M059J (cell line): ENCODE measurements around the gene PDE4B. TPM values are rescaled to one million over a fixed set of nuclear protein-coding genes. Genes with fewer than 3 reads are reported as not detected.

ENCODE experiments used
- DNase-seq: peaks from one replicate; pipeline ENCODE4 v3.0.0-alpha.2; 2012; ENCODE audit warnings: low read depth
- total RNA-seq: library from RNA; depleted of rRNA; stranded (reverse); fragments of >200 nt; shearing (Covaris generic); gene quantifications from 2 replicates; pipeline ENCODE4 v1.2.3, GENCODE V29; 2014; rRNA removed

Gene PDE4B
- total RNA-seq: 2.8 and 5.8 TPM in 2 replicates

DNA sequence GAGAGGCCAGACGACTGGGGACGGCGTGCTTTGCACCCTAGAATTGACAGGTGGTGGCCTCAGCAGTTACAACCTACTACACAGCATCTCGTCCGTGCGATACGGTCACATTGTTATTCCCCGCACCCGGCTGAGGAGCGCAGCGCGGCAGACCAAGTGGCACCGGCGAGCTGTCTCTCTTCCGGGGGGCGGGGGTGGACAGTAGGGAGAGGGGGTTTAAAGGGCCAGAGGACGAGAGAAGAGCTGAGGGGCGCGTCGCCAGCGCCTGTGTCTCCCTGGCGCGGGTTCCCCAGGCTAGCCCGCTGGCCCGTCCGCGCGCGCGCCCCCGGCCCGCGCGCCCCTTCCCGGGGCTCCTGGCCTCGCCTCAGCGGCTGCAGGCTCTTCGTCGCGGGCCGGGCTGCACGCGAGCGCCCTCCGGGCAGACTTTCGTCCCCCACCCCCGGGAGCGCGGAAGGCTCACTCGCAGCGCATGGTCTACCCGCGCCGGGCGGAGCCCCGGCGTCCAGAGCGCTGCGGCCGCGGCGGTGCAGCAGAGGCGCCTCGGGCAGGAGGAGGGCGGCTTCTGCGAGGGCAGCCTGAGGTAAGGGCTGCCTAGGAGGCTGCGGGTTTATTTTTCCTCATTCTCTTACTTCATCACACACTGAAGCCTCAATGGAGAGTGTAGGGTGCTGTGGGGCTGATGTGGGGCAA is at the start of gene PDE4B:
Gene PDE4B (plus strand): TSS at position 227 of the 690 bp plus-strand sequence.
- peak; percentile 56 for DNase-seq

DNA sequence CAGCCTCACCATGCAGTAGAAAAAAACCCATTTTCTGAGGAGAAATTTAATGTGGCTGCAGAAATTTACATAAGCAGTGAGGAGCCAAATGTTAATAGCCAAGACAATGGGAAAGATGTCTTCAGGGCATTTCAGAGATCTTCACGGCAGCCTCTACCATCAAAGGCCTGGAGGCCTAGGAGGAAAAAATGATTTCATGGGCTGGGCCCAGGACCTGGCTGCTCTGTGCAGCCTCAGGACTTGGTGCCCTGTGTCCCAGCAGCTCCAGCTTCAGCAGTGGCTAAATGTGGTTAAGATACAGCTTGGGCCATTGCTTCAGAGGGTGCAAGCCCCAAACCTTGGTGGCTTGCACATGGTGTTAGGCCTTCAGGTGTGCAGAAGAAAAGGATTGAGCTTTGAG is 48.0 kb upstream of the PDE4B start:
- DNase-seq: no peak

DNA sequence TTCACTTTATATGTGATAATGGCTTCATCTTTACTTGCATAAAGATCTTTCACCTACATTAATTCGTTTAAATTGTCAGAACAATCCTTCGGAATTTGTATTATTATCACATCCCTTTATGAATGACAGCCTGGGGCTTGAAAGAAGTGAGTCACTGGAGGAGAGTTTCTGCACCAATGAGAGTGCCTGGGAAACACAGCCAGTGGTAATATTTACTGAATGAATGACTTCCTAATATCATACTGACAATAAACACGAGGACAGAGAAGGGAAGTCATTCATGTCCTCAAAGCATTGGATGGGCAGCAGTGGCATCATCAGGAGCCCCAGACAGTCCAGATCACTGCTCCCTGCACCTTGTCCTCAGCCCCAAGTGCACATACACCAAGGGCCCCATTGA is 40.7 kb upstream of the PDE4B start:
- peak; percentile 28 for DNase-seq

DNA sequence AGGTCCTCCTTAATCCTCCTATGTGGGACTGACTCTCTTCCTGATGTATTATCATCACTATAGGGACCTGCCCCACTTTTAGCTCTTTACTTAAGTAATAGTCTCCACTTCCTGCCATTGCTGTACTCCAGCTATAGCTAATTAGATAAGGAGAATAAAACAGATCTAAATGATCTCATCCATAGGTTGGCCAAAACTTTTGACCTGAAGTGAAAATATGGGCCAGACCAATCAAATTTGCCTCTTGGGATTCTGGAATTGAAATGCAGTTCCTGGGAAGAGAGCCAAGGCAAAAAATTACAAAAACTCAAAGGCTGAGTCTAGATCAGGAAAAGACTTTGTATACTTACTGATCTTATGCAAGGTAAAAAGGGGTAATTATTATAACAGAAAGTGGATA is 36.1 kb upstream of the PDE4B start:
- DNase-seq: no peak

- DNase-seq: no peak
These were observed 35.2 kb upstream of the PDE4B start for GRCh38 chr1:65757531-65757930.

DNA sequence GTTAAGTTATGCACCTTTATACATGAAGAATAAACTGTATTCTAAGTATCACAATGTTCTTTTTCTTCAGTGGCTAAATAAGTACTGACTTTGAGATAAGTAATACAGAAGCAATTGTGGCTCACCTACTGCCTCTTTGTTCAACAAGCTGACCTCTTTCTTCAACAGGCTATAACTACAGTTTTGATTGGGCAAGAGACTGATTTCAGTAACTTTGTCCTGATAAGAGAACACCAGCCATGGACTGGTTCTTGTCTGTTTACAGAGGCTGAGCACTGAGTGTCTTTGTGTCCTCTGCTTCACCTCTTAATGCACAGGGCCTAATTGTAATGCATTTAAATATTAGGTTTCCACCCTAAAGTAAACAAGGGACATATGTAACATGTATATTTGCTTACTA is 34.6 kb upstream of the PDE4B start:
- DNase-seq: no peak

DNA sequence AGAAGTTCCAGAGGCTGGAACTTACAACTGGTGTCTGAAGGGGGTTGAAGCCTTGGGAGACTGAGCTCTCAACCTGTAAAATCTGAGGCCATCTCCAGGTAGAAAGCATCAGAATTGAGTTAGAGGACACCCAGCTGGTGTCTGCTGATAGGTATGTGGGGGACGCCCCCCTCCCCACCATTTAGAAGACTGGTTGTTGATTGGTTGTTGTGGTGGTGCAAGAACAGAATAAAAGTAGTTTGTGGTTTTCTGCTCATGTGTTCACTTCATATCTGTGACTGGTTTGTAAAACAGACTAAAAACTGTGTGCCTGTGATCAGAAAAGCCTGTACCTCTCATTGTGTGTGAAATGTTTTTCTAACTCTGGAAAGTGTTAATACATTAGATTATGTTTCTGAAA is 33.2 kb upstream of the PDE4B start:
- no peak for DNase-seq

DNA sequence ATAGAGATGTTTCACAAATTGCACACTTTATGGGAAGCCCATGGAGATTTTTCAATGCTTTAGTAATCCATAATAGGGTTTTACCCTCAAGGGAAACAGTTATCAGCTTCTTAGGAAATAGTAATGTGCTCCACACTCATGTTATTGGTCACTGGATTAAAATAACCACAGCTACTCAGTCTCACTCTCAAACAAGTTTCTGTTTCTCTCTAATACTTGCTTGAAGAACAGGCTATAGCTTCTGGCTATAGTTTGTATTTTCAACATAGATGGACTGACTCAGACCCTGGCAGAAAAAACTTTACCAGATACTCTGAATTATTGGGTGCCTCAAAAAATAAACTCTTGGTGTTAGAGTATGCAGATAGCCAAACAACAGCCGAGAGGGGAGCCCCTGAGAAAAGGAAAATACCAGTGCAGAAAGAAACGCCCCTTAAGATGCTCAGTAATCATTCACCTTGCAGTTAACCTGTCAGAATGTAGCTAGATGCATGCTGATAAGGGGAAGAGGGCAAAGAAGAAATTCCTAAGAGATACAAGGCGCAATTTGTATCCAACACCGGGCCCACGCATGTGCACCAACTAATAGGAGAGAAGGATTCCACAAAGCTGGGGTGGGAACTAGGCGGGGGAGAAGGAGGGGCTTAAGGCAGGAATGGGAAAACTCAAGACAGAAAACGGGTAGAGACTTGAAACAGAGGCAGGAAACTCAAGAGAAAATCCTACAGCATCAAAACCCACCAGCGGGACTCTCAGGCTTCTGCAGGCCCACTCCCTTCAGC is 30.4 kb upstream of the PDE4B start:
- DNase-seq: peak; percentile 83

- DNase-seq: peak; percentile 33
These were observed 28.6 kb upstream of the PDE4B start for GRCh38 chr1:65764052-65764451.

GRCh38 chr1:65765631-65766030 is 27.1 kb upstream of the PDE4B start:
- no peak for DNase-seq

GRCh38 chr1:65769636-65770035 is 23.1 kb upstream of the PDE4B start:
- no peak for DNase-seq

DNA sequence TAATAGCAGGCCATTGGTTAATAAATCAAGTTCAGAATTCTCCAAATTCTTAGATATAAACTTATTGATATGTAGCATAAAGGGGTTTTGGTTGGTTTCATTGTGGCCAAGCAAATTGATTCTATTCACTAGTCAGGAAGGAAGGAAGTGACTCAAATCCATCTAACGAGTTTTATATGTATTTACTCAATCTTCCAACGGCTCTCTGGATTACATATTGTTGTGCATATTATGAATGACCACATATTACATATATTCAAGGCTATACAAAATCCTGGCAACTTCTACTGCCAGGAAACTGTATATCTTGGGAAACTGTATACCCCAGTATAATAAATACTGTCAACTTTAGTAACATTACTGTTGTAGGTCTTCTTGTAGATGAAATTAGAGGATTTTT is 20.1 kb upstream of the PDE4B start:
- no peak for DNase-seq

DNA sequence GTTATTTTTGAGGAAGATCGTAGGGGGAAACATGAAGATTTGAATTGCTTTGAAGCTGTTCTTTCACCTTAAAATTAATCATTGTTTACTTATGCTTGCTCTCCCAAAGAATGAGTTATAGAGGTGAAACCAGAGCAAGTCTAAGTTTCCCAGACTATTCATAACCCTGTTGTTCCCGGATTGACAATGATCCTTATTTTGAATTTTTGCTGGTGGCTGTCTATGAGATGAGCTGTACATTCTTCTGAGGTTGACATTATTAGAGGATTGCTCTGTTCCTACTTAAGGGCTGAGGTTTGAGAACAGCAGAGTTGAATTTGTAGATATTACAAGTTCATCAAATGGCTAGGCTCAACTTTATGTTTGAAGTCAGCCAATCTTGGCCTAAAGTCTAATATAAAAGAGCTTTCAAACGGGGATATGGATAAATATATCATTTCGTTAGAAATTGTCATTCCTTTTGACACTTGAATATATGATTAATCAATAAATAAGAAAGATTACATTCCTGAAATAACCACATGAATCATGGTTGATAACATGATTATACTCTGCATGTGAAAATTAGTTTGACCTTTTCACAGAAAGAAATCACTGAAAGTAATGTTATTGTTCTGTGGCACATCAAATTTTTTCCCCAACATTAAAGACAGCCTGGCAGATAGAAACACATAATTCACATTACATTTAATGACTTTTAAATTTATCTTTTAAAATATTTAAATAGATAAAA is 19.1 kb upstream of the PDE4B start:
- peak; percentile 30 for DNase-seq

GRCh38 chr1:65788762-65789161 is 3.9 kb upstream of the PDE4B start:
- no peak for DNase-seq

DNA sequence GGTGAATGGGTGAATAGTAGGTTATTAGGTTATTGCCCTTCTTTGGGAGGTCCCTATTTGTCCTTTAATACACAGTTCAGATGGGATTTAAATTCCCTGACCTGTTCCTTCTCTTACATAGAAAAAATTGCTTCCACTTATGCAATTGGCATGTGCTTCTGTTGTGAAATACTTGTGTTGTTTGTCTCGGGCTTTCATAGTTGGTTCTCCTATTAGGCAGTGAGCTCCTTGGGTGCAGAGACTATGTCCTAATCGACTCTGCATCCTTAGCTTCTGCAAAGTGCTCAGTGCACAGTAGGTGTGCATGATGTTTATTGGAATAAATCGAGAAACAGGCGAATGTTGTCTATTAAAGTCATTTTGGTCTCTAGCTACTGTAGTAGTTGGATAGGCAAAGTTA is 1.3 kb upstream of the PDE4B start:
- DNase-seq: no peak

- DNase-seq: peak; percentile 43
These were observed 660 bp upstream of the PDE4B start for GRCh38 chr1:65791801-65792668.

DNA sequence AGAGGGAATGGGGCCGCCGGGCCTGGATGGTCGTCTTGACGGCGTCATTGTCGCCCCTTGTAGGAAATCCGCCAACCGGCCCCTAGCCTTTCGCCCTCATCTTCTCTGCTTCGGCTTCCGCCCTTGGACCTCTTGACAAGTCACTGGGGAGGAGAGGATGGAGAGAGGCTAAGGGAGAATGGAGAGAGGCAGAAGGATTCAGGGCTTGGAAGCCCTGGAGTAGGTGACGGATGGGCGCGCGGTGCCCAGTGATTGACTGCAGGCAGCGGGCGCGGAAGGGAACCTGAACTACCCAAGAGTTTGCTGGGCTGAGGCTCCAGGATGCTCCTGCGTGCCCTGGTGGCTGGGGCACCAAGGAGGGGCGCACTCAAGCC is 651 bp downstream of the PDE4B start:
- peak; percentile 34 for DNase-seq

DNA sequence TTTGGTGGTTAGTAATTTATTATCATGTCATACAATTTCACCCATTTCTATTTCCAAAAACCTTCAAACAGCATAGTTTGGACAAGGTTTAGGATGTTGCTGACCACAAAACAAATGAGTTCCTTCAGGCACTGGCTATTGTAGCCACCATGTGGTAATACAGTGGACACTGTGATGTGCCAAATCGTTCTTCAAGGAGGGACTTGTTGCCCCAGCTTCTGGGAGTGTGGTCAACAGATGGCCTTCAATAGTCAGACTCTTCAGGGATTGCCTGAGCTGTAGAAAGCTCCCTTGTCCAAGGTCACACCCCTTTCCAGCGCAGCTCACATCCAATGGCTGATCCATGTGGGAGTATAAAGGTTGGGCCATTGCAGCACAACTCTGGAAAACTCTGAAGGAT is 2.6 kb downstream of the PDE4B start:
- DNase-seq: no peak

DNA sequence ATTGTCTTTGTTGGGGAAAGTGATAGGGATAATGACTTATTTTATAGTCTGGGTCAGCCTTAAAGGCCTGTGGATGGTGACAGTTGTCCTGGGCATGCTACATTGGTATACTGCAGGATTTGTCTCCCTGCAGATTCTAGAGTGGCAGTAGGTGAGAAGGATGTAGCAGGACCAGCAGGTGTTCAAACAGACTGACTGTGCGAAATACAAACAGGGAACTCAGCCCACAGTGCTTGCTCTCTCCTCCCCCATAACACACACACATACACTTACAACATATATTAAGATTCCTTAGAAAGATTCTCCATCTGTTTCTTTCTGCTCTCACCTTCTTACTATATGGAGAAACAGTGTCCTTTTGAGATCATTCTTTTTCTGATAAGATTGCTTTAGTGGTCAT is 6.9 kb downstream of the PDE4B start:
- no peak for DNase-seq

DNA sequence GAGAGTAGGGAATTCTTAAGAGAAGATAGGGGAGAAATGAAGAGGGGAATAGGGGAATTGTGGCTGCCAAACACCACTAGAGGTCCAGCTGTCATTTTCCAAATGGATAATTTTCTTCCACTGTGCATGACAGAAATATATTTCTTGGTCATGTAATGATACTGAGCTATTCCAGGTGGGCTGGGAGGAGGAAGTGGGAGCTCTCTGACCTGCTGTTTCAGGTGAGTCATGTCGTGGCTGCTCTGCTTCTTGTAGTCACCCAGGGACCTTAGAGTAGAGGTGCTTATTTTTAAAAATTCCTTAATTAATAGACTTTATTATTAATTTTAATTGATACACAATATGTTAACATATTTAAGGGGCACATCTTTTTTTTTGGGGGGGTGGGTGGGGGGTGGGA is 11.9 kb downstream of the PDE4B start:
- no peak for DNase-seq

- peak; percentile 97 for DNase-seq
These were observed 19.4 kb downstream of the PDE4B start for GRCh38 chr1:65812065-65812464.

GRCh38 chr1:65813956-65814355 is 21.3 kb downstream of the PDE4B start:
- peak; percentile 80 for DNase-seq
